ENCODE data around the gene LBHD1. TPM values are rescaled to one million over a fixed set of nuclear protein-coding genes. Genes with fewer than 3 reads are reported as not detected.
"Not testable (repeated sequence)": the region's sequence is repeated elsewhere in the genome, so short reads cannot be mapped to it uniquely, and the experiment has no call there.

LBHD1 gene
- total RNA-seq, 2 donors from 2014 or later = 12.0 to 14.9 TPM

GRCh38 chr11:62646825-62647608 lies 25.1 kb downstream of the LBHD1 start:
- Mint-ChIP-seq H3K36me3 (ENCODE audit: low read depth) (no peaks in the 10 kb centered on the region), H3K4me3 (peak overlapping the region; percentile 98), H3K4me1 (peaks cover 16% of the 10 kb centered on the region), H3K27me3 (no peaks in the 10 kb centered on the region), H3K27ac (peak overlapping the region; percentile 96)
- ATAC-seq (no peak), DNase-seq (no peak)
- no peaks in the 10 kb centered on the region for H3K9me3 ChIP-seq (ENCODE audit: control insufficient read depth, low read length, poor library complexity, severe bottlenecking)

- ATAC-seq (peak; percentile 99), DNase-seq (peak; percentile 94 to 98 (median 97))
- Mint-ChIP-seq H3K4me1 (peaks cover 13% of the 10 kb centered on the region), H3K27ac (peak within 1 kb of the TSS; percentile 96), H3K27me3 (no peaks in the 10 kb centered on the region), H3K4me3 (peak within 1 kb of the TSS; percentile 98), H3K36me3 (ENCODE audit: low read depth) (no peaks in the 10 kb centered on the region)
- H3K9me3 ChIP-seq (ENCODE audit: control insufficient read depth, low read length, poor library complexity, severe bottlenecking) = no peaks in the 10 kb centered on the region
Observed at GRCh38 chr11:62645946-62646824, 25.9 kb downstream of the LBHD1 start, which contains the start of gene GANAB. Gene GANAB (minus strand): TSS chr11:62646613. CDS start chr11:62646599, 14 bp downstream.

DNA sequence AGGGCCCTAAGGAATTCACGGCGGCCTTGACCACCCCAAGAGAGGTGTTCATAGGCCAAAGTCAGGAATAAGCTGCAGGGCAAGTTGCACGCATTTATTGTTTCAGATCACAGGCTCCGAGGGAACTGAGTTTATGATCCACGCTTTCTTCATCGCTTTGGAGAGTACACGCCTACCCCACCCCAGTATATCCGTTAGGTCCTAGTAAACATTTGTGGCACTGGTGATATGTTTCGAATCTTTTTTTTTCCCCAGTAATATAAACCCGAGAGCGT lies 26.5 kb downstream of the LBHD1 start:
- DNase-seq = no peak
- H3K27me3 Mint-ChIP-seq = no peaks in the 10 kb centered on the region
- H3K4me1 Mint-ChIP-seq = peaks cover 15% of the 10 kb centered on the region
- H3K27ac Mint-ChIP-seq = peak overlapping the region; percentile 96
- no peaks in the 10 kb centered on the region for H3K36me3 Mint-ChIP-seq (ENCODE audit: low read depth)
- no peaks in the 10 kb centered on the region for H3K9me3 ChIP-seq (ENCODE audit: control insufficient read depth, low read length, poor library complexity, severe bottlenecking)
- no peak for ATAC-seq
- peak overlapping the region; percentile 98 for H3K4me3 Mint-ChIP-seq

DNA sequence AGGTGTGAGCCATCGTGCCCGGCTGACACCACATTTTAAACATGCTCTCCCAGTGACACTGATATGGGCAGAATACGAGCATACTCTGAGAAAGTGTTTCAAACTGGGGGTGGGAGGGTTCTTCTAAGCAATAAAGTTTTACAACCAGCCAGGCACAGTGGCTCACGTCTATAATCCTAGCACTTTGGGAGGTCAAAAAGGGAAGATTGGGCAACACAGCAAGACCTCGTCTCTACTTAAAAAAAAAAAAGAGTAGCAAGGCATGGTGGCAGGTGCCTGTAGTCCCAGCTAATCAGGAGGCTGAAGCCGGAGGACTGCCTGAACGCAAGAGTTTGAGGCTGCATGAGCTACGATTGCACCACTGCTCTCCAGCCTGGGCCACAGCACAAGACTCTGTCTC lies 27.8 kb downstream of the LBHD1 start:
- DNase-seq = no peak
- Mint-ChIP-seq H3K27me3 (no peaks in the 10 kb centered on the region), H3K36me3 (ENCODE audit: low read depth) (peaks cover 4% of the 10 kb centered on the region), H3K4me3 (no peak overlapping the region), H3K27ac (no peak overlapping the region), H3K4me1 (peaks cover 21% of the 10 kb centered on the region)
- no peak for ATAC-seq
- no peaks in the 10 kb centered on the region for H3K9me3 ChIP-seq (ENCODE audit: control insufficient read depth, low read length, poor library complexity, severe bottlenecking)

GRCh38 chr11:62632492-62632891 lies 39.6 kb downstream of the LBHD1 start:
- no peaks in the 10 kb centered on the region for H3K27me3 Mint-ChIP-seq
- peaks cover 9% of the 10 kb centered on the region for H3K4me1 Mint-ChIP-seq
- DNase-seq (no peak), ATAC-seq (no peak)
- peaks cover 11% of the 10 kb centered on the region for H3K36me3 Mint-ChIP-seq (ENCODE audit: low read depth)
- no peak overlapping the region for H3K4me3 Mint-ChIP-seq
- H3K27ac Mint-ChIP-seq = peak overlapping the region; percentile 73
- H3K9me3 ChIP-seq (ENCODE audit: control insufficient read depth, low read length, poor library complexity, severe bottlenecking) = no peaks in the 10 kb centered on the region

DNA sequence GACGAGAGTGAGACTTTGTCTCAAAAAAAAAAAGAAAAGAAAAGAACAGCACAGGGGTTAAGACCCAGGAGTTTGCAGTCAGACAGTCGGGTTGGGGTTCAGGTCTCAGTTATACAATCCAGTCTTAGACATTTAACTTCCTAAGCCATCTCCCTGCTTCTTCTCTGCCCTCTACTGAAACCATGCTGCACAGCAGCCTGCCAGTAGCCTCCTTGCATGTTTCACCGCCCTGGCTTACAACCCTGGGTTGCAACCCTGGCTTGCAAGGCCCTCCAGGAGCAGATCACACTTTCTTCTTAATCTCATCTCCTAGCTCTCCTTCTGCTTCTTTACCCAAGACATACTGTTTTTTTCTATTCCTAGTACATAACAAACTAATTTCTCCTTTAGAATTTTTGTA lies 44.4 kb downstream of the LBHD1 start:
- peak overlapping the region; percentile 49 for H3K27ac Mint-ChIP-seq
- no peak for ATAC-seq

GRCh38 chr11:62622476-62623089 lies 49.5 kb downstream of the LBHD1 start:
- DNase-seq (no peak), ATAC-seq (no peak)
- Mint-ChIP-seq H3K27ac (peak overlapping the region; percentile 97), H3K4me1 (peaks cover 21% of the 10 kb centered on the region), H3K27me3 (no peaks in the 10 kb centered on the region), H3K4me3 (peak overlapping the region; percentile 92), H3K36me3 (ENCODE audit: low read depth) (peaks cover 4% of the 10 kb centered on the region)
- no peaks in the 10 kb centered on the region for H3K9me3 ChIP-seq (ENCODE audit: control insufficient read depth, low read length, poor library complexity, severe bottlenecking)

More for the DNA sequence above, 44.4 kb downstream of the LBHD1 start:
- Mint-ChIP-seq H3K4me3 (no peak overlapping the region), H3K36me3 (ENCODE audit: low read depth) (peaks cover 10% of the 10 kb centered on the region), H3K27me3 (no peaks in the 10 kb centered on the region), H3K4me1 (peaks cover 8% of the 10 kb centered on the region)
- DNase-seq = no peak
- no peaks in the 10 kb centered on the region for H3K9me3 ChIP-seq (ENCODE audit: control insufficient read depth, low read length, poor library complexity, severe bottlenecking)

DNA sequence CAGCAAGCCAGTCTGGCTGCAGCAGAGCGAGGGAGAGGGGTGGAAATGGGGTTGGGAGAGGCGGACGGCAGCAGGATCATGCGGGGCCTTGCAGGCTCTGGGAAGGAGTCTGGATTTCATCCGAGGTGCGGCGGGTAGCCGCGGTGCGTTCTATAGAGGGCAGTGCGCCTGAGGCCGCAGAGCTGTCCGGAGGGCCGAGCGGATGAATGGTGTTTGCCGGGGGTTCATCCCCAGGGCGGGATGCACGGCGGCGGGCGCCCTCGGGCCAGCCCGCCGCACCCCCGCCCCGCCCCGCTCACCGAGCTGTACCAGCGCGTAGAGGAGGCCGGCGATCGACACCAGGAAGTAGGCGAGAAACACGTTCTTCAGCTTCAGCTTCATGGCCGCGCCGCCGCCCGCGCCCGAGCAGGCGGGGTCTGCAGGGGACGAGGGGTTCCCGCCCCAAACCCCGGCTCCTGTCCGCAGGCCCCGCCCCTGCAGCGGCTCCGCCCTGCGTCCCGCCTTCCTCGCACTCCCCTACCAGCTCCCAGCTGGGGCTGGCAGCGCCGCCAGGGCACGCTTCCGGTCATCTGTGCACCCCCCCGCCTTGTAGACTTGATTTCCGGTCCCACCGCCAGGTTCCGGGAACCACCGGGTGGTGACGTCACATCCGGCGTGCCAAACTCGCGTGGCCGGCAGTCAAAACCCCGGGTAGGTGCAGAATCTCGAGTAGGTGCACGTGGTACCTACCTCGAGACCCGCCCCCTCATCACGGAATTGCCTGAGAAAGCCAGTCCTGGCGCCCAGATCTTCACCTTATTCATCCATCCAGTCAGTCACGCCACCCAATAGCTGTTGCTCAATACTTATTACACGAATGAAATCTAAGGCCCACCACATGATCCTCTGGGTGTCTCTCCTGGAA lies 50.2 kb downstream of the LBHD1 start, which contains the start of gene B3GAT3:
TSS of gene B3GAT3 (minus strand) at position 420 of the 904 bp plus-strand sequence. CDS start at position 381, 39 bp downstream.
- Mint-ChIP-seq H3K36me3 (ENCODE audit: low read depth) (no peaks in the 10 kb centered on the region), H3K27me3 (no peaks in the 10 kb centered on the region), H3K4me1 (peaks cover 17% of the 10 kb centered on the region), H3K4me3 (peak within 1 kb of the TSS; percentile 99), H3K27ac (peak within 1 kb of the TSS; percentile 97)
- ATAC-seq = peak; percentile 87
- peak; percentile 91 to 95 (median 93) for DNase-seq
- no peaks in the 10 kb centered on the region for H3K9me3 ChIP-seq (ENCODE audit: control insufficient read depth, low read length, poor library complexity, severe bottlenecking)

GRCh38 chr11:62621027-62621566 lies 51.0 kb downstream of the LBHD1 start:
- H3K9me3 ChIP-seq (ENCODE audit: control insufficient read depth, low read length, poor library complexity, severe bottlenecking) = no peaks in the 10 kb centered on the region
- H3K27ac Mint-ChIP-seq = peak overlapping the region; percentile 97

GRCh38 chr11:62616957-62617356 lies 55.1 kb downstream of the LBHD1 start:
- H3K9me3 ChIP-seq (ENCODE audit: control insufficient read depth, low read length, poor library complexity, severe bottlenecking); H3K27ac Mint-ChIP-seq; DNase-seq; H3K27me3 Mint-ChIP-seq; H3K36me3 Mint-ChIP-seq (ENCODE audit: low read depth); ATAC-seq; H3K4me3 Mint-ChIP-seq: not testable (repeated sequence)
- H3K4me1 Mint-ChIP-seq = peaks cover 25% of the 10 kb centered on the region

More at GRCh38 chr11:62621027-62621566, 51.0 kb downstream of the LBHD1 start:
- no peaks in the 10 kb centered on the region for H3K36me3 Mint-ChIP-seq (ENCODE audit: low read depth)
- H3K4me3 Mint-ChIP-seq = peak overlapping the region; percentile 99
- no peak for ATAC-seq
- no peak for DNase-seq
- no peaks in the 10 kb centered on the region for H3K27me3 Mint-ChIP-seq
- peaks cover 17% of the 10 kb centered on the region for H3K4me1 Mint-ChIP-seq

GRCh38 chr11:62615521-62615920 lies 56.5 kb downstream of the LBHD1 start:
- peaks cover 26% of the 10 kb centered on the region for H3K4me1 Mint-ChIP-seq
- no peaks in the 10 kb centered on the region for H3K9me3 ChIP-seq (ENCODE audit: control insufficient read depth, low read length, poor library complexity, severe bottlenecking)
- DNase-seq (no peak), ATAC-seq (no peak)
- no peaks in the 10 kb centered on the region for H3K36me3 Mint-ChIP-seq (ENCODE audit: low read depth)
- H3K27ac Mint-ChIP-seq = no peak overlapping the region
- no peak overlapping the region for H3K4me3 Mint-ChIP-seq
- H3K27me3 Mint-ChIP-seq = no peaks in the 10 kb centered on the region

DNA sequence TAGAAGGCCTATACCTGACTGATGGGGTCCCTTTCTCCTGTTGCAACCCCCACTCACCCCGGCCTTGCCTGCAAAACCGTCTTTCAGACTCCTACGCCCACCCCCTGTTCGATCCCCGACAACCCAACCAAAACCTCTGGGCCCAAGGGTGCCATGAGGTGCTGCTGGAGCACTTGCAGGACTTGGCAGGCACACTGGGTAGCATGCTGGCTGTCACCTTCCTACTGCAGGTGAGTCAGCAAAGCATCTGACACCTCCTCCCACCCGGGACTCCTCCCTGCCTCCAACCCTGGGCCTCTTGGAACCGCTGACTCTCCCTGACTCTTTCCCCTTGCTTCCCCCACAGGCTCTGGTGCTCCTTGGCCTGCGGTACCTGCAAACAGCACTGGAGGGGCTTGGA lies 57.8 kb downstream of the LBHD1 start:
- ATAC-seq = no peak
- Mint-ChIP-seq H3K4me3 (peak overlapping the region; percentile 73), H3K27me3 (no peaks in the 10 kb centered on the region), H3K27ac (peak overlapping the region; percentile 57), H3K4me1 (peaks cover 31% of the 10 kb centered on the region), H3K36me3 (ENCODE audit: low read depth) (no peaks in the 10 kb centered on the region)
- H3K9me3 ChIP-seq (ENCODE audit: control insufficient read depth, low read length, poor library complexity, severe bottlenecking) = no peaks in the 10 kb centered on the region
- no peak for DNase-seq
